B cell (primary cell): ENCODE results near the gene CADM2. TPM values are rescaled to one million over a fixed set of nuclear protein-coding genes. Genes with fewer than 3 reads are reported as not detected.

Experiments
- ATAC-seq: fragments of 200-7000 bp; cut with Tn5 transposase; one replicate; pipeline ENCODE4 v1.10.0; 2021; ENCODE audit warnings: low read depth, mild to moderate bottlenecking, moderate number of reproducible peaks, moderate library complexity
- CTCF ChIA-PET: fragments of 350-600 bp; sonication (Branson Sonifier 250); formaldehyde crosslinking; loops from one replicate; lab custom pipeline; 2021; ENCODE audit warnings: antibody characterized with exemption, inconsistent platforms; lab: Charles Lee
- POLR2A ChIA-PET: fragments of 350-600 bp; sonication (Branson Sonifier 250); formaldehyde crosslinking; loops from one replicate; lab custom pipeline; 2021; ENCODE audit warnings: antibody characterized with exemption; lab: Charles Lee
- DNase-seq: peaks from one replicate; pipeline ENCODE4 v3.0.0; 2013
- H2AFZ ChIP-seq: 2 replicates; pipeline ENCODE4 v1.6.1; 2012; ENCODE audit warnings: mild to moderate bottlenecking, low read depth, low read length; ENCODE audit not compliant: insufficient read depth, poor library complexity, severe bottlenecking
- H3K27ac ChIP-seq, 2 donors: 1 replicate in 1 of 2; 2 replicates in 1 of 2; pipeline ENCODE4 v1.5.1; 2012 to 2013; ENCODE audit warnings: low read length in 2 of 2, mild to moderate bottlenecking in 2 of 2, moderate library complexity in 1 of 2
- H3K27me3 ChIP-seq, 4 experiments: fragments of 200-600 bp in 1 of 4; sonication (generic) in 1 of 4; replicated peaks in 1 of 4; 1 replicate in 2 of 4; 2 replicates in 2 of 4; pipeline versions ENCODE4 v1.6.1 to v1.7.0; 2013 to 2016; ENCODE audit warnings: low read length in 3 of 4, mild to moderate bottlenecking in 2 of 4, mixed read lengths in 1 of 4, moderate library complexity in 1 of 4; ENCODE audit not compliant: insufficient read depth in 4 of 4, control insufficient read depth in 3 of 4; ENCODE audit errors: control extremely low read depth in 1 of 4
- H3K36me3 ChIP-seq, 2 experiments: replicated peaks in 1 of 2; 1 replicate in 1 of 2; 2 replicates in 1 of 2; pipeline versions ENCODE4 v1.6.1 to v1.7.1; 2013; ENCODE audit warnings: low read length in 1 of 2; ENCODE audit not compliant: insufficient read depth in 2 of 2, control insufficient read depth in 1 of 2; ENCODE audit errors: control extremely low read depth in 1 of 2, extremely low read depth in 1 of 2
- H3K4me1 ChIP-seq, 2 donors: fragments of 200-600 bp in 1 of 2; sonication (generic) in 1 of 2; 1 replicate in 1 of 2; 2 replicates in 1 of 2; pipeline versions ENCODE4 v1.5.1 to v1.6.1; 2013 to 2017; ENCODE audit warnings: low read length in 2 of 2; ENCODE audit not compliant: control insufficient read depth in 2 of 2, insufficient read depth in 2 of 2
- H3K4me2 ChIP-seq: replicated peaks from 2 replicates; pipeline ENCODE3; 2012; ENCODE audit warnings: mild to moderate bottlenecking, low read depth, low read length; ENCODE audit not compliant: poor library complexity, severe bottlenecking
- H3K4me3 ChIP-seq, 5 experiments: fragments of 200-600 bp in 1 of 5; sonication (generic) in 1 of 5; 1 replicate in 3 of 5; 2 replicates in 2 of 5; pipeline versions ENCODE4 v1.5.1 to v1.7.0; 2011 to 2016; ENCODE audit warnings: low read length in 4 of 5, mild to moderate bottlenecking in 4 of 5, low read depth in 2 of 5, control low read depth in 1 of 5, moderate library complexity in 1 of 5; ENCODE audit not compliant: insufficient read depth in 1 of 5; ENCODE audit errors: control extremely low read depth in 1 of 5, extremely low read depth in 1 of 5
- H3K79me2 ChIP-seq: fragments of 200-600 bp; sonication (generic); one replicate; pipeline ENCODE4 v1.6.0; 2016; ENCODE audit warnings: low read length; ENCODE audit not compliant: control insufficient read depth, insufficient read depth
- H3K9ac ChIP-seq: fragments of 200-600 bp; sonication (generic); 2 replicates; pipeline ENCODE4 v1.6.1; 2017; ENCODE audit warnings: mild to moderate bottlenecking, low read length, moderate library complexity
- H3K9me3 ChIP-seq, 3 donors: one replicate each; pipeline versions ENCODE4 v1.6.1 to v1.7.1; 2013; ENCODE audit warnings: low read length in 2 of 3; ENCODE audit not compliant: control insufficient read depth in 2 of 3, insufficient read depth in 1 of 3; ENCODE audit errors: control extremely low read depth in 1 of 3
- H4K20me1 ChIP-seq: 2 replicates; pipeline ENCODE4 v1.6.0; 2012; ENCODE audit warnings: mild to moderate bottlenecking, low read length; ENCODE audit not compliant: insufficient read depth, control insufficient read depth, poor library complexity, severe bottlenecking
- H3K27ac Mint-ChIP-seq: one replicate; pipeline ENCODE4 v1.8.0; 2021; ENCODE audit warnings: mixed read lengths
- H3K27me3 Mint-ChIP-seq: one replicate; pipeline ENCODE4 v1.8.0; 2021; ENCODE audit warnings: mixed read lengths
- H3K4me1 Mint-ChIP-seq: one replicate; pipeline ENCODE4 v1.8.0; 2021; ENCODE audit warnings: mixed read lengths
- H3K4me3 Mint-ChIP-seq: one replicate; pipeline ENCODE4 v1.8.0; 2021; ENCODE audit warnings: mixed read lengths
- H3K9me3 Mint-ChIP-seq: one replicate; pipeline ENCODE4 v1.8.0; 2022; ENCODE audit warnings: mixed read lengths; ENCODE audit not compliant: insufficient read depth
- EZH2 ChIP-seq: IDR thresholded peaks from 2 replicates; pipeline ENCODE4 v1.6.1; 2012; ENCODE audit warnings: borderline replicate concordance, low read depth, mild to moderate bottlenecking, moderate library complexity, low read length; ENCODE audit not compliant: insufficient read depth, poor library complexity, severe bottlenecking
- WGBS: methylation state at CpG from one replicate; pipeline ENCODE4 v1.1.5; 2013; ENCODE audit warnings: missing lambda C conversion rate; ENCODE audit not compliant: insufficient coverage; 5-methylcytosine and 5-hydroxymethylcytosine counted together
- intact Hi-C: fragments of 100-400 bp; cut with micrococcal nuclease; formaldehyde crosslinking; loops from one replicate; pipeline ENCODE4 v1.10.0; 2022
- polyA plus RNA-seq: library from polyadenylated mRNA; depleted of rRNA; stranded (reverse); fragments of >200 nt; gene quantifications from 2 replicates; pipeline ENCODE4 v1.2.3, GENCODE V29; 2012
- total RNA-seq, 2 donors: library from RNA; stranded (reverse); fragments of 120-200 nt in 1 of 2; gene quantifications; 1 replicate in 1 of 2; 2 replicates in 1 of 2; pipeline versions ENCODE4 v1.2.3 to v1.2.4, GENCODE V29; 2013 to 2022
- TF ChIP-seq, protein P1 (sequence below): fragments of 200-600 bp; IDR thresholded peaks from one replicate; pipeline ENCODE4 v1.8.0; 2022; ENCODE audit warnings: antibody characterized with exemption, mild to moderate bottlenecking

Gene CADM2
- total and polyA plus RNA-seq, 2 donors (not counting 1 experiment from before 2014, with no cell fraction given): 0.10 to 0.37 TPM

DNA sequence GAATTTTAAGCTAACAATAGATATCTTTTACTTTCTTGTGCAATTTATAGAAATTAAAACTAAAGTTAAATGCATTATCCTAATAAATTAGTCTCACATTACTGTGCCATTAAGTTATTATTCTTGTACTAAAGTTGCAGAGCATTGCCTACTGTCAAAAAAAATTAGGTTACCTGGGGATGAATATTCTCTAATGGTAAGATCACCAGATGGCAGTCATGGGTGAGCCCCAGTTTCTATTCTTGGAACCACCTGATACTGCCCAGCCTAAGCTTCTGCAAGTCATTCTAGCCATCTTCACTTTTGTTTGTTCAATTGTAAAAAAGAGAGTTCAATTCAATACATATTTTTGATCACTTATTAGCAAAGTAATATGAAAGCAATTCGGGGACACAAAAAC, 213.2 kb downstream of the CADM2 start:
- no peaks in the 10 kb centered on the region for H4K20me1 ChIP-seq
- no peak overlapping the region for H2AFZ ChIP-seq
- no peak overlapping the region for H3K9ac ChIP-seq
- no peak overlapping the region for H3K27ac Mint-ChIP-seq
- intact Hi-C loops: no loop called here
- H3K27me3 ChIP-seq: no peaks in the 10 kb centered on the region
- no peak overlapping the region for H3K4me3 Mint-ChIP-seq
- H3K27ac ChIP-seq: no peak overlapping the region
- ChIA-PET CTCF (no interaction called here), POLR2A (no interaction called here)
- WGBS: no CpG with 5 or more reads among the region's 1 CpG
- DNase-seq (no peak), ATAC-seq (no peak)
- H3K36me3 ChIP-seq: no peaks in the 10 kb centered on the region
- no peaks in the 10 kb centered on the region for H3K4me1 Mint-ChIP-seq
- H3K9me3 Mint-ChIP-seq: no peaks in the 10 kb centered on the region
- H3K27me3 Mint-ChIP-seq: no peaks in the 10 kb centered on the region
- H3K9me3 ChIP-seq: no peaks in the 10 kb centered on the region
- no peak overlapping the region for H3K4me3 ChIP-seq
- TF ChIP-seq, protein P1, sequence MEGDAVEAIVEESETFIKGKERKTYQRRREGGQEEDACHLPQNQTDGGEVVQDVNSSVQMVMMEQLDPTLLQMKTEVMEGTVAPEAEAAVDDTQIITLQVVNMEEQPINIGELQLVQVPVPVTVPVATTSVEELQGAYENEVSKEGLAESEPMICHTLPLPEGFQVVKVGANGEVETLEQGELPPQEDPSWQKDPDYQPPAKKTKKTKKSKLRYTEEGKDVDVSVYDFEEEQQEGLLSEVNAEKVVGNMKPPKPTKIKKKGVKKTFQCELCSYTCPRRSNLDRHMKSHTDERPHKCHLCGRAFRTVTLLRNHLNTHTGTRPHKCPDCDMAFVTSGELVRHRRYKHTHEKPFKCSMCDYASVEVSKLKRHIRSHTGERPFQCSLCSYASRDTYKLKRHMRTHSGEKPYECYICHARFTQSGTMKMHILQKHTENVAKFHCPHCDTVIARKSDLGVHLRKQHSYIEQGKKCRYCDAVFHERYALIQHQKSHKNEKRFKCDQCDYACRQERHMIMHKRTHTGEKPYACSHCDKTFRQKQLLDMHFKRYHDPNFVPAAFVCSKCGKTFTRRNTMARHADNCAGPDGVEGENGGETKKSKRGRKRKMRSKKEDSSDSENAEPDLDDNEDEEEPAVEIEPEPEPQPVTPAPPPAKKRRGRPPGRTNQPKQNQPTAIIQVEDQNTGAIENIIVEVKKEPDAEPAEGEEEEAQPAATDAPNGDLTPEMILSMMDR: no peak
- TF ChIP-seq EZH2: no peak
- H3K4me2 ChIP-seq: no peak overlapping the region
- no peaks in the 10 kb centered on the region for H3K4me1 ChIP-seq
- H3K79me2 ChIP-seq: no peaks in the 10 kb centered on the region

DNA sequence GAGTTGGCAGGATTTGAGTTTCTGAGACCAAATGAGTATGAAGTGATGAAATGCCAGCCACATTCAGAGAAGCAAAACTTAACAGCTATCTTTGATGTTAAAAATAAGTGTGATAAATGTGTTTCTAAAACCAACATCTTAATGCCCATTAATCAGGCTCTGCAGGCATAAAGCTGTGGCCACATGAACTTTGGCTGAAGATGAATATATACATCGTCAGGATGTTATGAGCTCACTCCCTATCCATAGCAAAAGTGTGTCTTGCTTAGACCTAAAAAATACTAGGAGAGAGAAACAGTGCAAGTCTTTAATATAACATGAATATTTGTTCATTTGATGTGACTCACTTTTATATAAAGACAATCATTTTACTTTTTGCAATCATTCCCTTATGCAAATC, 218.0 kb downstream of the CADM2 start:
- Histone ChIP-seq H3K9me3 (no peaks in the 10 kb centered on the region), H3K79me2 (no peaks in the 10 kb centered on the region), H3K27me3 (no peaks in the 10 kb centered on the region), H3K4me3 (no peak overlapping the region), H3K9ac (no peak overlapping the region), H3K4me1 (no peaks in the 10 kb centered on the region), H3K36me3 (no peaks in the 10 kb centered on the region), H2AFZ (no peak overlapping the region), H3K27ac (no peak overlapping the region), H4K20me1 (no peaks in the 10 kb centered on the region), H3K4me2 (no peak overlapping the region)
- Mint-ChIP-seq H3K4me1 (no peaks in the 10 kb centered on the region), H3K4me3 (no peak overlapping the region), H3K27ac (no peak overlapping the region), H3K9me3 (no peaks in the 10 kb centered on the region), H3K27me3 (no peaks in the 10 kb centered on the region)
- ChIA-PET POLR2A (no interaction called here), CTCF (no interaction called here)
- TF ChIP-seq EZH2: no peak
- TF ChIP-seq, protein P1: no peak
- intact Hi-C loops: no loop called here
- DNase-seq: no peak
- no CpG with 5 or more reads among the region's 1 CpG for WGBS
- no peak for ATAC-seq
